ENCODE data around the gene AMPH.

DNA sequence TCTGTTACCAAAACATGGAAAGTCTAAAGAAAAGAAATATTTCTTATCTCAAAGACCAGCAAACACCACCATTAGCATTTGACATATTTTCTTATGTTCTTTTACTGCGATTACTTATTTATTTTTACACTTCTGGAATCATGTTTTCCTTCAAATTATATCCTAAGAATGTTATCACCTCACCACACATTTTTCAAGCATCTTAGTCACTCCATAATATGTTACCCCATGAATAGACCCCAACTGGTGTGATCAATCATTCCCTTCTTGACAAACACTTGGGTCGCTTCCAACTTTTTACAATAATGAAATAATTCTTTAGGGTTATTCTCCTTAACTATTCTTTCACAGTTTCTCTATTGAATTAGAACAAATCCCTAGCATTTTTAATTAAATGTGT, 67.4 kb downstream of the AMPH start:
- no peak for TF ChIP-seq POLR2A (IDR thresholded peaks at IDR 0.05; ENCODE audit: low read depth)
- no peak for TF ChIP-seq CTCF (IDR thresholded peaks at IDR 0.05)

All from esophagus muscularis mucosa (tissue), 3 donors.